GM23248 (cell line): ENCODE data around the gene VAMP5. TPM values are rescaled to one million over a fixed set of nuclear protein-coding genes. Genes with fewer than 3 reads are reported as not detected.

Experiments
- DNase-seq: peaks from one replicate; pipeline ENCODE4 v3.0.0-alpha.2; 2015
- H2AFZ ChIP-seq: fragments of 200-600 bp; sonication (generic); 2 replicates; pipeline ENCODE4 v1.6.1; 2016; ENCODE audit warnings: antibody characterized with exemption
- H3F3A ChIP-seq: fragments of 200-600 bp; sonication (generic); 2 replicates; pipeline ENCODE4 v1.6.1; 2016; ENCODE audit warnings: mild to moderate bottlenecking, antibody characterized with exemption, mixed run types; ENCODE audit not compliant: insufficient read depth
- H3K27ac ChIP-seq: fragments of 200-600 bp; sonication (generic); 2 replicates; pipeline ENCODE4 v1.5.1; 2016; ENCODE audit warnings: mild to moderate bottlenecking
- H3K27me3 ChIP-seq: fragments of 200-600 bp; sonication (generic); replicated peaks from 2 replicates; pipeline ENCODE4 v1.6.1; 2016; ENCODE audit warnings: mild to moderate bottlenecking; ENCODE audit not compliant: insufficient read depth
- H3K36me3 ChIP-seq: fragments of 200-600 bp; sonication (generic); 2 replicates; pipeline ENCODE4 v1.6.1; 2016; ENCODE audit warnings: low read depth, mild to moderate bottlenecking
- H3K4me1 ChIP-seq: fragments of 200-600 bp; sonication (generic); 2 replicates; pipeline ENCODE4 v1.6.1; 2016; ENCODE audit warnings: mild to moderate bottlenecking; ENCODE audit not compliant: insufficient read depth
- H3K4me2 ChIP-seq: fragments of 200-600 bp; sonication (generic); one replicate; pipeline ENCODE4 v1.6.1; 2016; ENCODE audit warnings: mild to moderate bottlenecking; ENCODE audit not compliant: unreplicated experiment
- H3K4me3 ChIP-seq: fragments of 200-600 bp; sonication (generic); 2 replicates; pipeline ENCODE4 v1.5.1; 2016; ENCODE audit warnings: mild to moderate bottlenecking
- H3K79me2 ChIP-seq: fragments of 200-600 bp; sonication (generic); 2 replicates; pipeline ENCODE4 v1.6.1; 2016; ENCODE audit warnings: mild to moderate bottlenecking; ENCODE audit not compliant: insufficient read depth
- H3K9ac ChIP-seq: fragments of 200-600 bp; sonication (generic); 2 replicates; pipeline ENCODE4 v1.6.1; 2016; ENCODE audit warnings: mild to moderate bottlenecking
- H3K9me2 ChIP-seq: fragments of 200-600 bp; sonication (generic); 2 replicates; pipeline ENCODE4 v1.6.1; 2016; ENCODE audit warnings: mixed run types, mild to moderate bottlenecking, moderate library complexity; ENCODE audit not compliant: insufficient read depth
- H3K9me3 ChIP-seq: fragments of 200-600 bp; sonication (generic); one replicate; pipeline ENCODE4 v1.6.1; 2017; ENCODE audit warnings: low read depth
- H4K20me1 ChIP-seq: fragments of 200-600 bp; sonication (generic); 2 replicates; pipeline ENCODE4 v1.6.0; 2016; ENCODE audit not compliant: insufficient read depth
- EZH2 ChIP-seq: fragments of 200-600 bp; sonication (generic); IDR thresholded peaks from 2 replicates; pipeline ENCODE4 v1.6.1; 2018; ENCODE audit warnings: antibody characterized with exemption, mild to moderate bottlenecking; ENCODE audit not compliant: insufficient read depth, poor library complexity, severe bottlenecking
- EZH2phosphoT487 ChIP-seq: fragments of 200-600 bp; sonication (generic); IDR thresholded peaks from 2 replicates; pipeline ENCODE4 v1.6.1; 2018; ENCODE audit warnings: antibody characterized with exemption, moderate library complexity, mild to moderate bottlenecking, low read depth; ENCODE audit not compliant: insufficient read depth
- WGBS, 2 experiments: methylation state at CpG; one replicate each; pipeline ENCODE4 v1.1.6; 2015 to 2017; ENCODE audit warnings: low lambda C conversion rate in 2 of 2, low coverage in 1 of 2; ENCODE audit errors: missing lambda C conversion rate in 2 of 2; 5-methylcytosine and 5-hydroxymethylcytosine counted together
- in situ Hi-C: fragments of 300-500 bp; cut with MboI; formaldehyde crosslinking; loops from 2 replicates; pipeline ENCODE4 v1.15.0; 2020
- polyA plus RNA-seq: library from polyadenylated mRNA; unstranded; fragments of >200 nt; fragmentation: Nextera tagmentation; extraction: Ambion mirVana; gene quantifications from 2 replicates; pipeline ENCODE4 v1.2.1, GENCODE V29; 2016
- total RNA-seq: library from RNA; depleted of rRNA; stranded (reverse); fragments of >200 nt; shearing (Covaris generic); gene quantifications from 2 replicates; pipeline ENCODE4 v1.2.3, GENCODE V29; 2014

Gene VAMP5
- total and polyA plus RNA-seq, 2 experiments from 2014 or later, result 59.0 to 289 TPM

GRCh38 chr2:85575739-85576138 lies 8.5 kb upstream of the VAMP5 start:
- Histone ChIP-seq H3K27me3 (no peaks in the 10 kb centered on the region; the same call in 1 of the 2 replicates), H4K20me1 (no peaks in the 10 kb centered on the region), H3K9me3 (no peaks in the 10 kb centered on the region), H3K36me3 (no peaks in the 10 kb centered on the region), H3K9ac (no peak overlapping the region), H3F3A (no peaks in the 10 kb centered on the region), H3K79me2 (no peaks in the 10 kb centered on the region), H3K4me3 (no peak overlapping the region), H3K27ac (no peak overlapping the region), H2AFZ (no peak overlapping the region), H3K4me2 (no peak overlapping the region), H3K9me2 (no peaks in the 10 kb centered on the region), H3K4me1 (no peaks in the 10 kb centered on the region)
- TF ChIP-seq EZH2 (no peak), EZH2phosphoT487 (no peak)
- DNase-seq, result no peak
- in situ Hi-C loops, result no loop called here
- 82 to 84% methylated on average over 8 of the region's 8 CpGs for WGBS, 2 experiments

DNA sequence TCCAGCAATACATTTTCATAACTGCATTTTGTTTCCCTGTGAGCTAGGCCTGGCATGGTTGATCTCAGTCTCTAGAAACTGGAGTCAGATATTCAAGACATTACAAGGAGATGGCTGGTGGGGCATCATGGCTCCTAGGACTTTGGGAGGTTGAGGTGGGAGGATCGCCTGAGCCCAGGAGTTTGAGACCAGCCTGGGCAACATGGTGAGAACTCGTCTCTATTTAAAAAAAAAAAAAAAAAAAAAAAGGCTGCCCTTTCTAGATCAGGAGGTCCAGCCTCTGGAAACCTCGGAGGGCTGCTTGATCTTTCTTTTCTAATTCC lies 7.2 kb upstream of the VAMP5 start:
- Histone ChIP-seq H3K4me2 (no peak overlapping the region), H2AFZ (no peak overlapping the region), H3K4me1 (no peaks in the 10 kb centered on the region), H3K27me3 (no peaks in the 10 kb centered on the region), H3K79me2 (no peaks in the 10 kb centered on the region), H3K27ac (no peak overlapping the region), H3F3A (no peaks in the 10 kb centered on the region), H3K9ac (no peak overlapping the region), H3K9me2 (no peaks in the 10 kb centered on the region), H3K9me3 (no peaks in the 10 kb centered on the region), H4K20me1 (no peaks in the 10 kb centered on the region), H3K4me3 (no peak overlapping the region), H3K36me3 (no peaks in the 10 kb centered on the region)
- in situ Hi-C loops, result no loop called here
- TF ChIP-seq EZH2phosphoT487 (no peak), EZH2 (no peak)
- WGBS, 2 experiments, result 88 to 93% methylated on average over 2 to 3 of the region's 3 CpGs
- no peak for DNase-seq

GRCh38 chr2:85577386-85578242 lies 6.6 kb upstream of the VAMP5 start, which contains the start of gene VAMP8:
Gene VAMP8, plus strand, starts transcription at chr2:85577586. Its CDS starts 61 bp downstream, at chr2:85577647.
- H3K9ac ChIP-seq, result no peak within 1 kb of the TSS
- H4K20me1 ChIP-seq, result no peaks in the 10 kb centered on the region
- in situ Hi-C loops, result no loop called here
- no peaks in the 10 kb centered on the region for H3K79me2 ChIP-seq
- no peak within 1 kb of the TSS for H3K4me3 ChIP-seq
- TF ChIP-seq EZH2phosphoT487, result no peak
- no peak for TF ChIP-seq EZH2
- H3K9me3 ChIP-seq, result no peaks in the 10 kb centered on the region
- no peaks in the 10 kb centered on the region for H3K4me1 ChIP-seq
- 0 out of 2 replicates have a peak within 1 kb of the TSS, but pooled peaks have one; percentile 10 for H2AFZ ChIP-seq
- WGBS, 2 experiments, result 59 to 65% methylated on average over 19 of the region's 19 CpGs
- H3K27me3 ChIP-seq, result no peaks in the 10 kb centered on the region
- no peak within 1 kb of the TSS for H3K4me2 ChIP-seq
- H3K36me3 ChIP-seq, result no peaks in the 10 kb centered on the region
- no peak within 1 kb of the TSS for H3K27ac ChIP-seq
- DNase-seq, result no peak
- no peaks in the 10 kb centered on the region for H3K9me2 ChIP-seq
- no peaks in the 10 kb centered on the region for H3F3A ChIP-seq

DNA sequence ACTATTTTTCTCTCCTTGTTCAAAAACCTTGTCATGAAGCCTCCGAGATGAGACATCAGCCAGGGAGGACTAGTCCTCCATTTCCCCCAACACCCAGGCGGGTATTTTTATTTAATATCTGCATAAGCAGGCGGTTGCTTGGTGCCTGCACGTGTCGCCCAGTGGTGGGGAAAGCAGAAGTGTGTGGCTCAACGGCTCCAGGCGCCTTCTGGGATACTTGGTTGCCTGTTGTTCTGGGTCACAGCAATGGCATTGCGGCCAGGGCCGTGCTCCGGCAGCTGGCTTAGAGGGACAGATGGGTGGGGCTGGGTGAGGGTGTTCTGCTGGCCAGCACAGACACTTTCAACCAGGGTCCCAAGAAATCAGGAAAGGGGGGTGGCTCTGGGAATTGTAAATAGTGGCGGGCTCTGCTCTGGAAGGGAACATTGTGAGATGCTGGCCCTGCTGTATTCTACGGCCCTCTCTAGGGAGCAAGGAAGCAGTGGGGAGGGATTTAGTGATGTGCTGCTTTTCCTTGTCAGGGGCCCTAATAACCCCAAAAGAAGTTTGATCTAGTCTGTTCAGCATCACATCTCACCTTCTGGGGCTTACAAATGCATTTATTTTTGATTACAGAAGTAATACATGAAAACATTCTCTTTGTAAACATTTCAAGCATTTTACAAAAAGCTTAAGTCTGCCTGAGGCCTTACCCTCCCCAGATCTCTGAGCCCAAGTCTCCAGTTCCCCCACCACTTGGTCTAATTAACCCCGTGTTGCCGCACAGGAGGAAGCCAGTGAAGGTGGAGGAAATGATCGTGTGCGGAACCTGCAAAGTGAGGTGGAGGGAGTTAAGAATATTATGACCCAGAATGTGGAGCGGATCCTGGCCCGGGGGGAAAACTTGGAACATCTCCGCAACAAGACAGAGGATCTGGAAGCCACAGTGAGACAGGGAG lies 5.7 kb upstream of the VAMP5 start:
- in situ Hi-C loops, result no loop called here
- no peak for DNase-seq
- Histone ChIP-seq H3K27ac (no peak overlapping the region), H3K4me2 (no peak overlapping the region), H3F3A (no peaks in the 10 kb centered on the region), H2AFZ (no peak overlapping the region), H3K9ac (no peak overlapping the region), H3K4me1 (no peaks in the 10 kb centered on the region), H3K36me3 (no peaks in the 10 kb centered on the region), H3K9me3 (no peaks in the 10 kb centered on the region), H3K79me2 (no peaks in the 10 kb centered on the region), H3K9me2 (no peaks in the 10 kb centered on the region), H3K4me3 (no peak overlapping the region), H4K20me1 (no peaks in the 10 kb centered on the region), H3K27me3 (no peaks in the 10 kb centered on the region)
- 71 to 73% methylated on average over 19 of the region's 19 CpGs for WGBS, 2 experiments
- TF ChIP-seq EZH2phosphoT487, result no peak
- no peak for TF ChIP-seq EZH2
